Smooth muscle cell (in vitro differentiated cells): ENCODE data around the gene ADAMTSL1. TPM values are rescaled to one million over a fixed set of nuclear protein-coding genes. Genes with fewer than 3 reads are reported as not detected.

Experiments used
- DNase-seq: peaks from one replicate; lab custom pipeline; 2025; ENCODE audit not compliant: unreplicated experiment; lab: John Stamatoyannopoulos, UW
- H2AFZ ChIP-seq: fragments of 200-600 bp; sonication (generic); 2 replicates; pipeline ENCODE4 v1.6.0; 2016; ENCODE audit warnings: antibody characterized with exemption, low read depth, mild to moderate bottlenecking
- H3F3A ChIP-seq: fragments of 200-600 bp; sonication (generic); 2 replicates; pipeline ENCODE4 v1.6.0; 2017; ENCODE audit warnings: antibody characterized with exemption, low read depth
- H3K27ac ChIP-seq: fragments of 200-600 bp; sonication (generic); 2 replicates; pipeline ENCODE4 v1.5.1; 2016; ENCODE audit warnings: low read depth, mild to moderate bottlenecking
- H3K27me3 ChIP-seq: fragments of 200-600 bp; sonication (generic); 2 replicates; pipeline ENCODE4 v1.6.1; 2016; ENCODE audit warnings: low read depth, mild to moderate bottlenecking
- H3K36me3 ChIP-seq: fragments of 200-600 bp; sonication (generic); 2 replicates; pipeline ENCODE4 v1.5.1; 2016; ENCODE audit warnings: low read depth
- H3K4me1 ChIP-seq: fragments of 200-600 bp; sonication (generic); 2 replicates; pipeline ENCODE4 v1.5.1; 2016; ENCODE audit warnings: low read depth
- H3K4me2 ChIP-seq: fragments of 200-600 bp; sonication (generic); 2 replicates; pipeline ENCODE4 v1.6.0; 2016; ENCODE audit warnings: mild to moderate bottlenecking
- H3K4me3 ChIP-seq: fragments of 200-600 bp; sonication (generic); 2 replicates; pipeline ENCODE4 v1.5.1; 2016; ENCODE audit warnings: mild to moderate bottlenecking
- H3K79me2 ChIP-seq: fragments of 200-600 bp; sonication (generic); 2 replicates; pipeline ENCODE4 v1.6.0; 2016; ENCODE audit warnings: low read depth, mild to moderate bottlenecking
- H3K9ac ChIP-seq: fragments of 200-600 bp; sonication (generic); 2 replicates; pipeline ENCODE4 v1.6.0; 2016; ENCODE audit warnings: low read depth
- H3K9me3 ChIP-seq: fragments of 200-600 bp; sonication (generic); replicated peaks from 2 replicates; pipeline ENCODE4 v1.5.1; 2016; ENCODE audit warnings: low read depth
- H4K20me1 ChIP-seq: fragments of 200-600 bp; sonication (generic); 2 replicates; pipeline ENCODE4 v1.6.0; 2016; ENCODE audit warnings: low read depth
- CTCF ChIP-seq: fragments of 200-600 bp; sonication (generic); IDR thresholded peaks from 2 replicates; pipeline ENCODE4 v1.5.1; 2017; ENCODE audit warnings: borderline replicate concordance, mild to moderate bottlenecking, antibody characterized with exemption; ENCODE audit not compliant: insufficient read depth, poor library complexity, severe bottlenecking
- WGBS: methylation state at CpG from one replicate; pipeline ENCODE4 v1.1.7; 2016; ENCODE audit warnings: low lambda C conversion rate; 5-methylcytosine and 5-hydroxymethylcytosine counted together
- polyA plus RNA-seq: library from polyadenylated mRNA; unstranded; fragments of >200 nt; fragmentation: Nextera tagmentation; extraction: Ambion mirVana; gene quantifications from 2 replicates; pipeline ENCODE4 v1.2.1, GENCODE V29; 2016
- total RNA-seq: library from RNA; depleted of rRNA; stranded (reverse); fragments of >200 nt; gene quantifications from 2 replicates; pipeline ENCODE4 v1.2.3, GENCODE V29; 2014

ADAMTSL1 gene
- total and polyA plus RNA-seq, 2 experiments from 2014 or later: 4.3 to 4.4 TPM

- Histone ChIP-seq H3K9ac (no peak overlapping the region), H3K79me2 (no peaks in the 10 kb centered on the region), H3F3A (no peaks in the 10 kb centered on the region), H2AFZ (no peak overlapping the region), H3K9me3 (no peaks in the 10 kb centered on the region), H3K27ac (no peak overlapping the region), H3K36me3 (no peaks in the 10 kb centered on the region), H3K4me1 (no peaks in the 10 kb centered on the region), H3K4me3 (no peak overlapping the region), H3K27me3 (no peaks in the 10 kb centered on the region), H4K20me1 (no peaks in the 10 kb centered on the region), H3K4me2 (no peak overlapping the region)
- 79% methylated on average over 3 of the region's 3 CpGs for WGBS
- no peak for TF ChIP-seq CTCF
- DNase-seq: no peak
These were observed 351.8 kb downstream of the ADAMTSL1 start for GRCh38 chr9:18825656-18826170.

GRCh38 chr9:18826248-18826647 is 352.3 kb downstream of the ADAMTSL1 start:
- Histone ChIP-seq H3K27ac (no peak overlapping the region), H3K27me3 (no peaks in the 10 kb centered on the region), H3K4me2 (no peak overlapping the region), H3F3A (no peaks in the 10 kb centered on the region), H4K20me1 (no peaks in the 10 kb centered on the region), H3K9ac (no peak overlapping the region), H3K9me3 (no peaks in the 10 kb centered on the region), H3K4me1 (no peaks in the 10 kb centered on the region), H2AFZ (no peak overlapping the region), H3K36me3 (no peaks in the 10 kb centered on the region), H3K79me2 (no peaks in the 10 kb centered on the region), H3K4me3 (no peak overlapping the region)
- no peak for DNase-seq
- TF ChIP-seq CTCF: no peak
- WGBS: 83% methylated on average over 6 of the region's 6 CpGs

GRCh38 chr9:18829066-18829465 is 355.1 kb downstream of the ADAMTSL1 start:
- Histone ChIP-seq H3K79me2 (no peaks in the 10 kb centered on the region), H3K4me2 (no peak overlapping the region), H3K36me3 (no peaks in the 10 kb centered on the region), H3F3A (no peaks in the 10 kb centered on the region), H3K9me3 (no peaks in the 10 kb centered on the region), H3K27ac (no peak overlapping the region), H4K20me1 (no peaks in the 10 kb centered on the region), H3K27me3 (no peaks in the 10 kb centered on the region), H3K4me3 (no peak overlapping the region), H3K4me1 (no peaks in the 10 kb centered on the region), H2AFZ (no peak overlapping the region), H3K9ac (no peak overlapping the region)
- TF ChIP-seq CTCF: no peak
- 72% methylated on average over 3 of the region's 3 CpGs for WGBS
- no peak for DNase-seq

- 95% methylated on average over 5 of the region's 5 CpGs for WGBS
- Histone ChIP-seq H3K4me3 (no peak overlapping the region), H3K27me3 (no peaks in the 10 kb centered on the region), H3K27ac (no peak overlapping the region), H3K4me2 (no peak overlapping the region), H3F3A (no peaks in the 10 kb centered on the region), H2AFZ (no peak overlapping the region), H4K20me1 (no peaks in the 10 kb centered on the region), H3K9ac (no peak overlapping the region), H3K4me1 (no peaks in the 10 kb centered on the region), H3K79me2 (no peaks in the 10 kb centered on the region), H3K9me3 (no peaks in the 10 kb centered on the region), H3K36me3 (no peaks in the 10 kb centered on the region)
- DNase-seq: no peak
- TF ChIP-seq CTCF: no peak
These were observed 355.9 kb downstream of the ADAMTSL1 start for GRCh38 chr9:18829873-18830272.
